Eye (tissue), 1 donor: Measurements from ENCODE around the gene TMEM139.

Experiments
- DNase-seq: peaks from one replicate; pipeline ENCODE4 v3.0.0-alpha.2; 2015

Gene TMEM139

GRCh38 chr7:143284591-143285469 lies at the start of gene TMEM139:
TSS of gene TMEM139 (plus strand) at chr7:143284958. CDS start at chr7:143285958, 1,000 bp downstream.
- DNase-seq = peak; percentile 38

GRCh38 chr7:143235561-143235960 lies 49.2 kb upstream of the TMEM139 start:
- DNase-seq = no peak

- no peak for DNase-seq
These were observed 48.3 kb upstream of the TMEM139 start for GRCh38 chr7:143236408-143236990.

GRCh38 chr7:143237366-143237765 lies 47.4 kb upstream of the TMEM139 start:
- no peak for DNase-seq

- DNase-seq = no peak
These were observed 46.3 kb upstream of the TMEM139 start for GRCh38 chr7:143238289-143238980.

- DNase-seq = no peak
These were observed 44.9 kb upstream of the TMEM139 start for GRCh38 chr7:143239813-143240212.

- peak; percentile 91 for DNase-seq
These were observed 44.2 kb upstream of the TMEM139 start for GRCh38 chr7:143240291-143241168.

- DNase-seq = no peak
These were observed 42.5 kb upstream of the TMEM139 start for GRCh38 chr7:143242306-143242705.

GRCh38 chr7:143243111-143243510 lies 41.6 kb upstream of the TMEM139 start:
- no peak for DNase-seq

GRCh38 chr7:143243614-143244013 lies 41.1 kb upstream of the TMEM139 start:
- peak; percentile 54 for DNase-seq

GRCh38 chr7:143244321-143244720 lies 40.4 kb upstream of the TMEM139 start:
- no peak for DNase-seq

GRCh38 chr7:143245123-143245522 lies 39.6 kb upstream of the TMEM139 start:
- no peak for DNase-seq

GRCh38 chr7:143247372-143247771 lies 37.4 kb upstream of the TMEM139 start:
- DNase-seq = no peak

GRCh38 chr7:143248761-143249354 lies 35.9 kb upstream of the TMEM139 start:
- no peak for DNase-seq

- no peak for DNase-seq
These were observed 34.6 kb upstream of the TMEM139 start for GRCh38 chr7:143250199-143250598.

- no peak for DNase-seq
These were observed 33.9 kb upstream of the TMEM139 start for GRCh38 chr7:143250822-143251221.

- no peak for DNase-seq
These were observed 32.8 kb upstream of the TMEM139 start for GRCh38 chr7:143252006-143252405.

- DNase-seq = no peak
These were observed 29.2 kb upstream of the TMEM139 start for GRCh38 chr7:143255564-143255963.

- no peak for DNase-seq
These were observed 28.4 kb upstream of the TMEM139 start for GRCh38 chr7:143256325-143256724.

- DNase-seq = no peak
These were observed 27.8 kb upstream of the TMEM139 start for GRCh38 chr7:143256932-143257331.

GRCh38 chr7:143257501-143257900 lies 27.3 kb upstream of the TMEM139 start:
- no peak for DNase-seq

- no peak for DNase-seq
These were observed 25.9 kb upstream of the TMEM139 start for GRCh38 chr7:143258831-143259230.
